Cardiac fibroblast (primary cell): Measurements from ENCODE around the gene TNIP2.

Experiments used
- DNase-seq, 2 donors: peaks; one replicate each; pipeline versions ENCODE4 v3.0.0 to v3.0.0-alpha.2; 2010; ENCODE audit warnings: low read depth in 2 of 2
- H3K4me3 ChIP-seq, 2 donors: replicated peaks in 1 of 2; 1 replicate in 1 of 2; 2 replicates in 1 of 2; pipeline ENCODE4 v1.5.1; 2011; ENCODE audit warnings: low read depth in 2 of 2, low read length in 2 of 2, mild to moderate bottlenecking in 2 of 2, moderate library complexity in 1 of 2
- CTCF ChIP-seq: IDR thresholded peaks from one replicate; pipeline ENCODE4 v1.5.1; 2011; ENCODE audit warnings: low read depth, mild to moderate bottlenecking, low read length, inconsistent platforms

Gene TNIP2

GRCh38 chr4:2745981-2746806 lies 9.9 kb downstream of the TNIP2 start:
- TF ChIP-seq CTCF = no peak
- no peak overlapping the region for H3K4me3 ChIP-seq
- peak; percentile 16 to 82 for DNase-seq

GRCh38 chr4:2745516-2745915 lies 10.6 kb downstream of the TNIP2 start:
- TF ChIP-seq CTCF = no peak
- DNase-seq = no peak
- H3K4me3 ChIP-seq = no peak overlapping the region

GRCh38 chr4:2744576-2745270 lies 11.4 kb downstream of the TNIP2 start:
- no peak for DNase-seq
- no peak overlapping the region for H3K4me3 ChIP-seq
- no peak for TF ChIP-seq CTCF

GRCh38 chr4:2743518-2744445 lies 12.4 kb downstream of the TNIP2 start:
- DNase-seq = no peak
- H3K4me3 ChIP-seq = no peak overlapping the region
- no peak for TF ChIP-seq CTCF

- H3K4me3 ChIP-seq = no peak overlapping the region
- no peak for TF ChIP-seq CTCF
- no peak for DNase-seq
Observed at GRCh38 chr4:2742823-2743517, 13.2 kb downstream of the TNIP2 start.
